NCI-H2227 treated with DMSO at 0.1 percent for 48 hours (cell line): ENCODE data around the gene PSMA4.
A peak's percentile ranks its signal among the peaks of the same experiment; 100 is the strongest.
"Not testable (repeated sequence)": the region's sequence is repeated elsewhere in the genome, so short reads cannot be mapped to it uniquely, and the experiment has no call there.

ENCODE experiments used
- DNase-seq: peaks from one replicate; lab custom pipeline; 2025; lab: John Stamatoyannopoulos, UW

PSMA4 gene

DNA sequence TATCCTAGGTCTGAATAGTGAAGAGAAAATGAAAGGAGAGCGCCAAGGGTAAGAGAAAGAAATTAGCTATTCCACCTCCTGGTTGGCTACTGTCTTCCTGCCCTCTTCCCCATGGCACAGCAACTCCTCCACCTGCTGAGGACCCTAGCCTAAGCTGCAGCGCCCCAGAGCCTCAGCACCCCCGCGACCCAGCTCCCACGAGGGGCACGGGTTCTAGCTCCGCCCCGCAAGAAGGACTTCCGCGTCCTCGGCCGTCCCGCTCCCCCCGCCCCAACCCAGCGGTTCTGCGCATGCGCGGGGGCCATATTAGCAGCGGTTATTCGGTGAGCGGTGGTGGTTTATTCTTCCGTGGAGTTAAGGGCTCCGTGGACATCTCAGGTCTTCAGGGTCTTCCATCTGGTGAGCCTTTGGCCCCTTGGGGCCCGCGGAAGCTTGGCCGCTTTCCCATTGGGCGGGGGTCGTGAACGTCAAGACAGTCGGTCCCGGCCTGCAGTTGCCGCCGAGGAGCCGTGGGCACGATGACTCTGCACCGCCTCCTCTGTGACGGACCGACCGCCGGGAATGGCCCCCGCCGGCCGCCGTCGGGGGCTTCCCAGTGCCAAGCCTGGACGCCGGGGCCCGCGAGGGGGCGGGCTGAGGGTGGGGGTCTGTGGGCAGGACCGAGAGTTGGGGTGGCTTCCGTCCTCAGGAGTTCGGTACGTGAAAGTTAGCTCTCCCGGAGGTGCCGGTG is at the start of gene PSMA4:
Gene PSMA4, plus strand, starts transcription at position 304 of the 730 bp plus-strand sequence. CDS start 1,484 bp downstream, outside the sequence.
- DNase-seq = peak; percentile 79

DNA sequence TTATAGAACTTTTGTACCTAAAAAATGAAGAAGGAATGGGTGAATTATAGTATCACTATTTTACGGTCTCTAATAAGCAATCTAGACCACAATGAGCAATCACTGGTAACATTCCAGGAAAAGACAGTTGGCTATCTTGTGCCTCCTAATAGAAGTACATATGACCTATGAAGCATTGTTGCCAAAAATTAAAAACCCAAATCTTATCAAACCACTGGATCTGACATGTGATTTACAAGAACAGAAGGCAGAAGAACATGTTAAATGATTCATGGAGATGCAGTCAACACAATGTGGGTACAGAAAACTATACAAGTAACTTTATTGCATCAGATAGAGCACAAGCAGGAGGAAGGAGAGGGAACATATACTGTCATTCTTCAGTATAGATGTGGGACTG is 47.4 kb upstream of the PSMA4 start:
- DNase-seq = no peak

DNA sequence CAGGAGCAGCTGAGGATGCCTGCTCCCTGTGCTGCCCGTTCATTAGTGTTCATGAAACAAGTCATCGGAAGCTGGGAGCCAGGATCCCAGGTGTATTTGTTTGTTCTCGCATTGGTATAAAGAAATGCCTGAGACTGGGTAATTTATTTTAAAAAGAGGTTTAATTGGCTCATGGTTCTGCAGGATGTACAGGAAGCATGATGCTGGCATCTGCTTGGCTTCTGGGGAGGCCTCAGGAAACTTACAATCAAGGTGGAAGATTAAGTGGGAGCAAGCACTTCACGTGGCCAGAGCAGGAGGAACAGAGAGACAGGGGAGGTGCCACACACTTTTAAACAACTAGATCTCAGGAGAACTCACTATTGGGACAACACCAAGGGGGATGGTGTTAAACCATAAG is 38.4 kb upstream of the PSMA4 start:
- no peak for DNase-seq

- DNase-seq = no peak
Observed at GRCh38 chr15:78502641-78503040, 37.6 kb upstream of the PSMA4 start.

DNA sequence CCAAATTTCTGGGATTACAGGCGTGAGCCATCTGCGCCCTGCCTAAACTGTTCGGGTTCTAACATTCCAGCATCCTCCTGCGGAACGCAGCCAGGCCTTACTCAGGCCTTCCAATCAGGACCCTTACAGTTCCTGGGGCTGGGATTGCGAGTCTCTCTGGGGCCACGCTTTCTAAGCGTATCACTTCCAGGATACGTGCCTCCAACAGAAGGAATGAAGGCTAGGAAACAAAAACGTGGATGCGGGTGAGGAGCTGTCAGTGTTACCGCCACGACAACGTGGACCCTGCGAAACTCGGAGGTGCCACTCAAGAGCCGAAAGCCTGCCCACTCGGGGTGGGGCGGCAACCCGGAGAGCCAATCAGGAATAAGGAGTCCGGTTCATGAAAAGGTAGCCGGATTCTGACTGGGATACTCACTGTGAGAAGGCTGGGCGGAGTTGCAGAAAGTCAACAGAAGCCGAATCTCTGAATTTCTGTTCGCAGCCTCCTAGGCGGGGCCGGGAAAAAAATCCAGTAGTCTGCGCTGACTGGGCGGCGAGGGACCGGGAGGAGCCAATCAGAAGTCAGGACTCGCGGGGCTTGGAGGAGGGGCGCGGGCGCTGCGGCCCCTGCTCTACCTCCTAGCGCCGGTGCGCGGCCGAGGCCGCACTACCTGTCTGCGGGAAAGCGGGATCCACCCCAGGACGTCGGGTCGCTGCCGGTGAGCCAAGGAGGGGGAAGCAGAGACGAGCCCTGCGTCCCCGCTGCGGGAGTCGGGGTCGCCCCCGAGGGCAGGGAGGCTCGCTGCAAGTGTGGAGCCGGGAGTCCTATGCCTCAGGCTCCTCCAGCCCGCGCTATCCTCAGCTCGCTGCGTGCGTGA is 33.0 kb upstream of the PSMA4 start, which contains the start of gene HYKK:
Gene HYKK, plus strand, starts transcription at position 607 of the 860 bp plus-strand sequence. CDS start 5,512 bp downstream, outside the sequence.
- DNase-seq = peak; percentile 93

- no peak for DNase-seq
Observed at GRCh38 chr15:78507831-78508160, 32.4 kb upstream of the PSMA4 start.

GRCh38 chr15:78508272-78508671 is 32.0 kb upstream of the PSMA4 start:
- DNase-seq = no peak

- DNase-seq = no peak
Observed at GRCh38 chr15:78509726-78510312, 30.4 kb upstream of the PSMA4 start.

DNA sequence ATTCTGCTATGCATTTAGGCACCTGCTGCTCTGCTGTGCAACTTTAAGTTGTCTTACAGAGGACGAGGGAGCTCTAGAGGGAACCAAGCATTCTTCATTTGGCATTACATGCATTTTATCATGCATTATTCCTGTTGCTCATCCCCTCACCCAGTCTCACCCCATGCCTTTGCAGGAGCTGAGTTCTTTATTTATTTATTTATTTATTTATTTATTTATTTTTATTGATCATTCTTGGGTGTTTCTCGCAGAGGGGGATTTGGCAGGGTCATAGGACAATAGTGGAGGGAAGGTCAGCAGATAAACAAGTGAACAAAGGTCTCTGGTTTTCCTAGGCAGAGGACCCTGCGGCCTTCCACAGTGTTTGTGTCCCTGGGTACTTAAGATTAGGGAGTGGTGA is 20.2 kb upstream of the PSMA4 start:
- DNase-seq = not testable (repeated sequence)

GRCh38 chr15:78524230-78524629 is 16.0 kb upstream of the PSMA4 start:
- DNase-seq = no peak

GRCh38 chr15:78527325-78527724 is 12.9 kb upstream of the PSMA4 start:
- DNase-seq = no peak

DNA sequence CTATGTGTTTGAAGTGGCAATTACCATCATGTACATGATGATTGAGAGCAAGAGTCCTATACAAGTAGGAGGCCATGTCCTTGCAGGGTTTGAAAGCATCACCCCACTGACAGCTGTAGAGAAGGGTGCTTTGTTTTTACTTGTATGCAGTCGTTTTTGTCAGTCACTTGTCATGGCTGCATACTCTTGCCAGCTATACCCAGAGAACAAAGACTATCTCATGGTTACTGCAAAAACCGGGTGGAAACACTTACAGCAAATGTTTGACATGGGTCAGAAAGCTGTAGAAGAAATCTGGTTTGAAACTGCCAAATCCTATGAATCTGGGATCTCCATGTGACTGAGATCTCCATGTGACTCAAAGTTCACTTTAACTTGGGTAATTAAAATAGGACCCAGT is 6.9 kb upstream of the PSMA4 start:
- no peak for DNase-seq

GRCh38 chr15:78536134-78536533 is 4.1 kb upstream of the PSMA4 start:
- no peak for DNase-seq

GRCh38 chr15:78537266-78537905 is 2.9 kb upstream of the PSMA4 start:
- no peak for DNase-seq

DNA sequence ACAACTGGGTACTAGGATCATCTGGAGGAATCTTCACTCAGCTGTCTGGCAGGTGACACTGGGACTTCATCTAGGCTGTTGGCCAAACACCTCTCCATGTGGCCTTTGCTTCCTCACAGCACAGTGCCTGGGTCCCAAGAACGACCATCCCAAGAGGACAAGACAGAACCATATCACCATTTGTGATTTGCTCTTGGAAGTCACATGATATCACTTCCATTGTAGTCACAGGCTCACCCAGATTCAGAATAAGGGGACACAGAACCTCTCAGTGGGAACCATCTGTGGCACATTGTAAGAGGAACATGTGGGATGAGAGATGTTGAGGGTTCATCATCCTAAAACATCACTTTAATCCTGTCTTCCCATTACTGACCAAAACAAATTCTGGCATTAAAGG is 1.9 kb upstream of the PSMA4 start:
- no peak for DNase-seq

DNA sequence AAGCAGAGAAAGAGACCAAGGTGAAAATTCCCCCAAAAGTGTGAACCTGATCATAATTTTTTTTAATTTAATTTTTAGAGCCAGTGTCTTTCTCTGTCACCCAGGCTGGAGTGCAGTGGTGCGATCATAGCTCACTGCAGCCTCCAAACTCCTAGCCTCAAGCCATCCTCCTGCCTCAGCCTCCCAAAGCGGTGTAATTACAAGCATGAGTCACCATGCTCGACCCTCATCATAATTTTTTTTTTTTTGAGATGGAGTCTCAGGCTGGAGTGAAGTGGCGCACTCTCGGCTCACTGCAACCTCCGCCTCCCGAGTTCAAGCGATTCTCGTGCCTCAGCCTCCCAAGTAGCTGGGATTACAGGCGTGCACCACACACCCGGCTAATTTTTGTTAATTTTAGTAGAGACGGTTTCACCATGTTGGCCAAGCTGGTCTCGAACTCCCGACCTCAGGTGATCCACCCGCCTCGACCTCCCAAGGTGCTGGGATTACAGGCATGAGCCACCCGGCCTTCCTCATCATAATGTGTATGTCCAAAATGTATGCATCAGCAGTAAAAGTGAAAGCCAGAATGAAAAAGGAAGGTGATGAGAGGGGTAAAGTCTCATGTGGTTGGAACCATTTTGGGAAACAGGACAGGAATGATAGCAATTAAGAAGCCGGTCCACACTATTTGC is 642 bp upstream of the PSMA4 start:
- DNase-seq = not testable (repeated sequence)

DNA sequence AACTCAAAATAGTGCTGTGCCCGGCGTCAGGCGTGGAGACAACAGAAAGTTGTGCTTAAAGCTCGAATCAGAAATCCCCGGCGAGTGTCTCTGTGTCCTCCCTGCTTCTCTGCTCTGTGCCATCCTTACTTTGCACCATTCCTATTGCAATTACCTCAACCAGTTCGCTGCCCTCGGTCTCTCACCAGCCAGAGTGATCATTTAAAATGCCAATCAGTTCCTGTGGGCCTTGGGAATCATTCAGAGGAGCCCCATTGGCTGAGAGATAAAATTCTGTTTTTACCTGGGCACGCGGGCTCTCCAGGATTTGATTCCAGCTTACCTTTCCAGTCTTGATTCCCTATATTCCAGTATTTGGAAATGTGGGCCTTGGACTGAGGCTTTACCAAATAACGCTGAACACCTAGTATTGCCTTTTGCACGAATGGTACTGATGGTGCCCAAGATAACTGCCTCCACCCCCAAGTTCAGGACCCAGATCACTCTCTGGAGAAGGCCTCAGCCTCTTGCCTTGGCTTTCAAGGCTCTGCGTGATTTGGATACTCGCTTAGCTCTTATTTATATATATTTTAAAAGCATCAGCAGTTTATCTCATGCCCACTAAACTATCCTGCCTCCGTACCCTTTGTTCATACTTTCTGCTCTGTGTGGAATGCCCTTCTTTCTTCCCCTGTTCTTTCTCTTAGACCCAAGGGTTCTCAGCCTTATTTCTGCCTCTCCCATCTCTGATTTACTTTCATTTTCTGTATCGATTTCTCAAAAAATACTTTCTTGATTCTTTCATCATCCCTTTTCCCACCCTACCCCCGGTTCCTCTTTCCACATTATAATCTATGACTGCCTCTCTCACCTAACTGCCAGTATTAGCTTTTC is 863 bp downstream of the PSMA4 start:
- DNase-seq = no peak

GRCh38 chr15:78541744-78542034 is 1.4 kb downstream of the PSMA4 start:
- DNase-seq = no peak

- DNase-seq = no peak
Observed at GRCh38 chr15:78542647-78543046, 2.4 kb downstream of the PSMA4 start.

DNA sequence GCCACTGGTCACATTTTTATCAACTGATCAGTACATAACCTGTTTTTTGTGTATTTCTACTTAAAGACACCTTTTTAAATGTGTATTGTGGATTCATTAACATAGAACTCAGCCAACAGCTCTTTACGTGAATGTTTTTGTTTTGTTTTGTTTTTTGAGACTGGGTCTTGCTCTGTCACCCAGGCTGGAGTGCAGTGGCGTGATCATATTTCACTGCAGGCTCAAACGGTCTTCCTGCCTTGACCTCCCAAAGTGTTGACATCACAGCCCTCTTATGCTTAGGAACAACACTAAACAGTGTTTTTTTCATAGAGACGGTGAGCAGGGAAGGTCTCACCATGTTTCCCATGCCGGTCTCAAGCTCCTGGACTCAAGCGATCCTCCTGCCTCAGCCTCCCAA is 9.9 kb downstream of the PSMA4 start:
- DNase-seq = no peak

- no peak for DNase-seq
Observed at GRCh38 chr15:78550815-78551214, 10.6 kb downstream of the PSMA4 start.
